ENCODE measurements around the gene NR1D2. TPM values are rescaled to one million over a fixed set of nuclear protein-coding genes. Genes with fewer than 3 reads are reported as not detected.

NR1D2 gene
- total RNA-seq, 2 experiments from 2014 or later, result 3.6 to 4.0 TPM

- TF ChIP-seq CTCF (IDR thresholded peaks at IDR 0.05), result no peak
- Mint-ChIP-seq H3K9me3 (no peaks in the 10 kb centered on the region), H3K27me3 (peaks cover 10% of the 10 kb centered on the region), H3K27ac (peak overlapping the region; percentile 93), H3K4me3 (peak overlapping the region; percentile 84), H3K4me1 (ENCODE audit: low read depth) (peaks cover 39% of the 10 kb centered on the region), H3K36me3 (ENCODE audit: low read depth) (no peaks in the 10 kb centered on the region)
- intact Hi-C loops (cut with micrococcal nuclease), result loop anchor here (2.0 kb wide), 1 partner anchor 29 kb away; the partner anchor contains the start of genes NKIRAS1 and RPL15
- ChIA-PET CTCF (interaction anchor here (1.4 kb wide), 1 partner anchor 12 kb away, joined by 3 read pairs; no protein-coding TSS in a partner anchor), POLR2A (interaction anchor here (1.2 to 6.1 kb wide), 3 partner anchors 10 to 29 kb away, joined by 4 to 53 read pairs (median 5); partner anchors contain the start of genes NKIRAS1 and RPL15)
- DNase-seq (peak; percentile 95), ATAC-seq (peak; percentile 82)
Measured at GRCh38 chr3:23945913-23946687, 1.0 kb downstream of the NR1D2 start.

- TF ChIP-seq CTCF (IDR thresholded peaks at IDR 0.05), result no peak
- ATAC-seq, result no peak
- no peak overlapping the region for H3K27ac Mint-ChIP-seq
- H3K27me3 Mint-ChIP-seq, result peaks cover 6% of the 10 kb centered on the region
- intact Hi-C loops (cut with micrococcal nuclease), result no loop called here
- no peaks in the 10 kb centered on the region for H3K9me3 Mint-ChIP-seq
- H3K36me3 Mint-ChIP-seq (ENCODE audit: low read depth), result no peaks in the 10 kb centered on the region
- CTCF ChIA-PET, result no interaction called here
- no peak for DNase-seq
- peaks cover 60% of the 10 kb centered on the region for H3K4me1 Mint-ChIP-seq (ENCODE audit: low read depth)
- POLR2A ChIA-PET, result interaction anchor here (6.1 kb wide), 1 partner anchor 31 kb away, joined by 53 read pairs; the partner anchor contains the start of genes NKIRAS1 and RPL15
- H3K4me3 Mint-ChIP-seq, result no peak overlapping the region
Measured at GRCh38 chr3:23948761-23949160, 3.7 kb downstream of the NR1D2 start.

DNA sequence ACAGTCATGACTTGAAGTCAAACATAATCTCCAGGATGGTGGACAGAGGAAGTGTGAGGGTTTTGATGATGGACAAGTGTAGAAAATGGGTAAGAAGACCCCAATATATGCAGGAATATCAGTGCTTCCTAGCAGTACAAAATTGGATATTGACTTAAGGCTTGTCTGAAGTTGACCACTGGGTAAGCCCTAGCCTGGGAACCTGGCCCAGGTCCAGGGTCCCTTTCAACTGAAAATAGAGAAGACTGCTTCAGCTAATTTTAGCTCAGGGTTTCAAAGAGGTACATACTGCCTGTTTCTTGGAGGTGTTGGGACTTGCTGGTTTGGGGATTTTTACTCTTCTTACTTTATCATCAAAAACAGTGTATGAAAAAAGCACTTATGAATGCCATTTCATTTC is 4.7 kb downstream of the NR1D2 start:
- CTCF ChIA-PET, result interaction anchor here (1.0 kb wide), 1 partner anchor 9 kb away, joined by 3 read pairs; no protein-coding TSS in a partner anchor
- Mint-ChIP-seq H3K9me3 (no peaks in the 10 kb centered on the region), H3K27ac (peak overlapping the region; percentile 86), H3K27me3 (no peaks in the 10 kb centered on the region), H3K36me3 (ENCODE audit: low read depth) (peaks cover 4% of the 10 kb centered on the region), H3K4me1 (ENCODE audit: low read depth) (peaks cover 62% of the 10 kb centered on the region), H3K4me3 (peak overlapping the region; percentile 69)
- ATAC-seq (no peak), DNase-seq (peak; percentile 21)
- intact Hi-C loops (cut with micrococcal nuclease), result no loop called here
- no peak for TF ChIP-seq CTCF (IDR thresholded peaks at IDR 0.05)
- POLR2A ChIA-PET, result interaction anchor here (1.2 to 6.1 kb wide), 2 partner anchors 26 to 32 kb away, joined by 3 to 53 read pairs; partner anchors contain the start of genes NKIRAS1 and RPL15

DNA sequence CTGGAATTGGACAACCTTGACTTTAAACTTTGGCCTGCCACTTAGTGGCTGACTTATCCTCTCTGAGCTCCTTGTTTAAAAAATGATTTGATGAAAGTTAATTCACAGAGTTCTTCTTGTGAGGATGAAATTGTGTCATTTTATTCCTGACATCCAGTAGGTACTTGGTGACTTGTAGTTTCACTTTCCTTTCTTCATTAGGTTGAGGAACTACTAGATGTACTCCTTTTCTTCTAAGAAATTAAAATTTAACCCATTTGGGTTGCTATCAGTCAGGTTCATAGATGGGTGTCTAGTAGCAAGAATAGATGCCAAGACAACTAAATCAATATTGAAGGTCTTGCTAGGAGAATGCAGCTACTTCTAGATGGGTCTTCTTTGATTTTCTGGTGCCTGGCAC is 5.2 kb downstream of the NR1D2 start:
- ATAC-seq (no peak), DNase-seq (no peak)
- H3K9me3 Mint-ChIP-seq, result no peaks in the 10 kb centered on the region
- H3K4me1 Mint-ChIP-seq (ENCODE audit: low read depth), result peaks cover 66% of the 10 kb centered on the region
- POLR2A ChIA-PET, result interaction anchor here (1.2 to 6.1 kb wide), 2 partner anchors 27 to 33 kb away, joined by 3 to 53 read pairs; partner anchors contain the start of genes NKIRAS1 and RPL15
- H3K36me3 Mint-ChIP-seq (ENCODE audit: low read depth), result peaks cover 5% of the 10 kb centered on the region
- H3K27me3 Mint-ChIP-seq, result no peaks in the 10 kb centered on the region
- peak overlapping the region; percentile 86 for H3K27ac Mint-ChIP-seq
- intact Hi-C loops (cut with micrococcal nuclease), result no loop called here
- H3K4me3 Mint-ChIP-seq, result peak overlapping the region; percentile 69
- TF ChIP-seq CTCF (IDR thresholded peaks at IDR 0.05), result no peak
- CTCF ChIA-PET, result interaction anchor here (1.0 kb wide), 1 partner anchor 8 kb away, joined by 3 read pairs; no protein-coding TSS in a partner anchor

DNA sequence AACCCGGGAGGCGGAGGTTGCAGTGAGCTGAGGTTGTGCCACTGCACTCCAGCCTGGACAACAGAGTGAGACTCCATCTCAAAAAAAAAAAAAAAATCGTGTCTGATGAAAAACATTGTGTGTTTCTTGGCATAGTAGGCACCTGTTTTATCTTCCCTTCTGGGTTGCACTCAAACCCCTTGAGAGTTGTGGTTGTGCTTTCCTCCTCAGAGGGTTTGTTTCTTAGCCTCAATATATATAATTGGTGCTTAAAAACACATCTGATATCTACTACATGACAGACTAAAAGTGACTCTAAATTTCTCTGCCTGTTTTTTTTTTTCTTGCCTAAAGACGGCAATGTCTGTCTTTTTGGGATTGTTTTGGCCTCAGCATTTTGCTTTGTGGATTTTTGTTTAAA is 7.6 kb downstream of the NR1D2 start:
- DNase-seq (no peak), ATAC-seq (no peak)
- TF ChIP-seq CTCF (IDR thresholded peaks at IDR 0.05), result no peak
- no peak overlapping the region for H3K4me3 Mint-ChIP-seq
- peaks cover 66% of the 10 kb centered on the region for H3K4me1 Mint-ChIP-seq (ENCODE audit: low read depth)
- intact Hi-C loops (cut with micrococcal nuclease), result no loop called here
- H3K27me3 Mint-ChIP-seq, result no peaks in the 10 kb centered on the region
- H3K36me3 Mint-ChIP-seq (ENCODE audit: low read depth), result peaks cover 6% of the 10 kb centered on the region
- ChIA-PET CTCF (interaction anchor here (1.1 kb wide), 1 partner anchor 47 kb away, joined by 3 read pairs; no protein-coding TSS in a partner anchor), POLR2A (interaction anchor here (1.5 kb wide), 1 partner anchor 35 kb away, joined by 6 read pairs; the partner anchor contains the start of genes NKIRAS1 and RPL15)
- H3K9me3 Mint-ChIP-seq, result no peaks in the 10 kb centered on the region
- H3K27ac Mint-ChIP-seq, result no peak overlapping the region

All from activated CD8-positive, alpha-beta T cell treated with anti-CD3 and anti-CD28 coated beads for 36 hours (primary cell).